PC-3 (cell line): ENCODE data around the gene GPR78.

Experiments used
- CTCF ChIP-seq: fragments of 300-600 bp; sonication (generic); conservative IDR thresholded peaks from 2 replicates; pipeline ENCODE4 v1.5.1; 2017; ENCODE audit warnings: antibody characterized with exemption, low read depth, mild to moderate bottlenecking, low read length
- EZH2phosphoT487 ChIP-seq: fragments of 300-600 bp; sonication (generic); IDR thresholded peaks from 2 replicates; pipeline ENCODE4 v1.6.1; 2018; ENCODE audit warnings: mild to moderate bottlenecking, antibody characterized with exemption, low read length, borderline replicate concordance

- TF ChIP-seq CTCF = no peak
- no peak for TF ChIP-seq EZH2phosphoT487
Measured at GRCh38 chr4:8602686-8603430, 22.7 kb downstream of the GPR78 start.
